SU-DHL-6 (cell line): Measurements from ENCODE around the gene FMNL3.

Experiments
- H2AFZ ChIP-seq: fragments of 200-600 bp; sonication (generic); 2 replicates; pipeline ENCODE4 v1.6.1; 2014; ENCODE audit warnings: low read depth, mild to moderate bottlenecking, moderate library complexity, mixed read lengths, antibody characterized with exemption, low read length; ENCODE audit not compliant: severe bottlenecking
- H3F3A ChIP-seq: fragments of 200-600 bp; shearing (Covaris generic); 2 replicates; pipeline ENCODE4 v1.6.0; 2016; ENCODE audit warnings: antibody characterized with exemption, mild to moderate bottlenecking; ENCODE audit not compliant: insufficient read depth
- H3K27ac ChIP-seq: fragments of 200-600 bp; sonication (generic); 2 replicates; pipeline ENCODE4 v1.5.1; 2016; ENCODE audit warnings: low read depth, mild to moderate bottlenecking, low read length, moderate library complexity, mixed read lengths
- H3K27me3 ChIP-seq: fragments of 200-600 bp; sonication (generic), shearing (Covaris generic); 2 replicates; pipeline ENCODE4 v1.6.0; 2014; ENCODE audit warnings: mild to moderate bottlenecking, low read length
- H3K36me3 ChIP-seq: fragments of 200-600 bp; sonication (generic); 2 replicates; pipeline ENCODE4 v1.6.1; 2014; ENCODE audit warnings: mild to moderate bottlenecking, low read length, mixed read lengths
- H3K4me2 ChIP-seq: fragments of 300-600, 200-600 bp; shearing (Covaris generic), sonication (generic); 2 replicates; pipeline ENCODE4 v1.6.0; 2014; ENCODE audit warnings: low read length, low read depth, mild to moderate bottlenecking; ENCODE audit not compliant: poor library complexity, severe bottlenecking
- H3K4me3 ChIP-seq: fragments of 200-600 bp; sonication (generic); 2 replicates; pipeline ENCODE4 v1.5.1; 2014; ENCODE audit warnings: antibody characterized with exemption, low read length, mild to moderate bottlenecking, mixed read lengths; ENCODE audit not compliant: insufficient read depth, poor library complexity, severe bottlenecking
- H3K79me2 ChIP-seq: fragments of 200-600 bp; sonication (generic); 2 replicates; pipeline ENCODE4 v1.6.1; 2014; ENCODE audit warnings: mild to moderate bottlenecking, low read length, moderate library complexity; ENCODE audit not compliant: insufficient read depth
- H3K9ac ChIP-seq: fragments of 200-600 bp; sonication (generic); 2 replicates; pipeline ENCODE4 v1.7.0; 2014; ENCODE audit warnings: mild to moderate bottlenecking, low read length
- H3K9me2 ChIP-seq: fragments of 200-600 bp; sonication (generic); replicated peaks from 2 replicates; pipeline ENCODE4 v1.6.1; 2014; ENCODE audit warnings: low read length; ENCODE audit not compliant: insufficient read depth
- H3K9me3 ChIP-seq: fragments of 200-600 bp; sonication (generic); 2 replicates; pipeline ENCODE4 v1.6.1; 2014; ENCODE audit warnings: low read length, mixed read lengths; ENCODE audit not compliant: insufficient read depth
- H4K20me1 ChIP-seq: fragments of 200-600 bp; sonication (generic); 2 replicates; pipeline ENCODE4 v1.6.1; 2014; ENCODE audit warnings: low read depth, mild to moderate bottlenecking, antibody characterized with exemption, low read length, moderate library complexity, mixed read lengths
- EZH2phosphoT487 ChIP-seq: fragments of 200-600 bp; sonication (generic), shearing (Covaris generic); conservative IDR thresholded peaks from 2 replicates; pipeline ENCODE4 v1.6.1; 2018; ENCODE audit warnings: mild to moderate bottlenecking, antibody characterized with exemption, low read length, moderate library complexity, mixed read lengths
- TF ChIP-seq, protein P1 (sequence below): fragments of 200-600 bp; sonication (generic); IDR thresholded peaks from one replicate; pipeline ENCODE4 v1.5.1; 2017; ENCODE audit warnings: antibody characterized with exemption, mild to moderate bottlenecking, low read length, moderate library complexity; ENCODE audit not compliant: insufficient read depth, poor library complexity, severe bottlenecking

FMNL3 gene

DNA sequence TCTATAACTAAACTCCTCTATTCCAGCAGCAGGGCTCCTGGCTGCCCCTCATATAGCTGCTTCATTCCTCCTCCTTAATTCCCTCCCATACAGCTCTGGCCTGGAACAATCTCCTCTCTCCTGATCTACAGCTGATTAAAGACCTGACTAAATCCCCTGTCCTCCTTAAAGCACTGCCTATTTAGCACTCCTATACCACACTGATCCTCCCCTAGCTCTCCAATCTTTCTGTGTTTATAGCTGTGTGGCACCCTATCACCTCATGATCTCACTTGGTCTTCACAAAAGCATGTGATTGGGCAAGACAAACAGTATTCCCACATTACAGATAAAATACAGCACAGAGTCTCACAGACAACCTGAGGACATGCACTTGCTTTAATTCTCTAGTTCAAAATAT, 17.4 kb downstream of the FMNL3 start:
- TF ChIP-seq, protein P1, sequence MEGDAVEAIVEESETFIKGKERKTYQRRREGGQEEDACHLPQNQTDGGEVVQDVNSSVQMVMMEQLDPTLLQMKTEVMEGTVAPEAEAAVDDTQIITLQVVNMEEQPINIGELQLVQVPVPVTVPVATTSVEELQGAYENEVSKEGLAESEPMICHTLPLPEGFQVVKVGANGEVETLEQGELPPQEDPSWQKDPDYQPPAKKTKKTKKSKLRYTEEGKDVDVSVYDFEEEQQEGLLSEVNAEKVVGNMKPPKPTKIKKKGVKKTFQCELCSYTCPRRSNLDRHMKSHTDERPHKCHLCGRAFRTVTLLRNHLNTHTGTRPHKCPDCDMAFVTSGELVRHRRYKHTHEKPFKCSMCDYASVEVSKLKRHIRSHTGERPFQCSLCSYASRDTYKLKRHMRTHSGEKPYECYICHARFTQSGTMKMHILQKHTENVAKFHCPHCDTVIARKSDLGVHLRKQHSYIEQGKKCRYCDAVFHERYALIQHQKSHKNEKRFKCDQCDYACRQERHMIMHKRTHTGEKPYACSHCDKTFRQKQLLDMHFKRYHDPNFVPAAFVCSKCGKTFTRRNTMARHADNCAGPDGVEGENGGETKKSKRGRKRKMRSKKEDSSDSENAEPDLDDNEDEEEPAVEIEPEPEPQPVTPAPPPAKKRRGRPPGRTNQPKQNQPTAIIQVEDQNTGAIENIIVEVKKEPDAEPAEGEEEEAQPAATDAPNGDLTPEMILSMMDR: no peak
- no peak for TF ChIP-seq EZH2phosphoT487
- Histone ChIP-seq H4K20me1 (peaks cover 11% of the 10 kb centered on the region), H3F3A (no peaks in the 10 kb centered on the region), H3K36me3 (no peaks in the 10 kb centered on the region), H3K9me3 (no peaks in the 10 kb centered on the region), H3K4me2 (no peak overlapping the region), H3K27ac (no peak overlapping the region), H3K27me3 (no peaks in the 10 kb centered on the region), H3K4me3 (no peak overlapping the region), H3K9me2 (no peaks in the 10 kb centered on the region), H2AFZ (no peak overlapping the region), H3K79me2 (peaks cover 4% of the 10 kb centered on the region; the same call in 1 of the 2 replicates), H3K9ac (no peak overlapping the region)

DNA sequence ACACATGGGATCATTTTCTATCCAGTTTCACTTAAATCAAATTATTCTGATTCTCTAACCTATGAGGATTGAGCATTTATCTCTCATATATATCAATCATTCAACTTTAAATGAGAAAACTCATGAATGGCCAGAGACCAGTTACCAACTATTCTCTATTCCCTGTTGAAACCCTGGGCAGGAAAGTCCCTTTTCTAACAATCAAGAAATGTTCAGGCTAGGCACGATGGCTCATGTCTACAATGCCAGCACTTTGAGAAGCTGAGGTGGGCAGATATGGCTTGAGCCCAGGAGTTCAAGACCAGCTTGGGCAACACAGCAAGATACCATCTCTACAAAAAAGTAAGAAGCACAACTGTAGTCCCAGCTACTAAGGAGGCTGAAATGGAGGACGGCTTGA, 18.0 kb downstream of the FMNL3 start:
- no peaks in the 10 kb centered on the region for H3K36me3 ChIP-seq
- H3K4me2 ChIP-seq: no peak overlapping the region
- TF ChIP-seq EZH2phosphoT487: no peak
- TF ChIP-seq, protein P1: no peak
- H4K20me1 ChIP-seq: peaks cover 11% of the 10 kb centered on the region
- no peak overlapping the region for H3K27ac ChIP-seq
- H2AFZ ChIP-seq: no peak overlapping the region
- H3F3A ChIP-seq: no peaks in the 10 kb centered on the region
- H3K9ac ChIP-seq: no peak overlapping the region
- peaks cover 4% of the 10 kb centered on the region; the same call in 1 of the 2 replicates for H3K79me2 ChIP-seq
- no peaks in the 10 kb centered on the region for H3K9me3 ChIP-seq
- no peak overlapping the region for H3K4me3 ChIP-seq
- H3K9me2 ChIP-seq: no peaks in the 10 kb centered on the region
- H3K27me3 ChIP-seq: no peaks in the 10 kb centered on the region

DNA sequence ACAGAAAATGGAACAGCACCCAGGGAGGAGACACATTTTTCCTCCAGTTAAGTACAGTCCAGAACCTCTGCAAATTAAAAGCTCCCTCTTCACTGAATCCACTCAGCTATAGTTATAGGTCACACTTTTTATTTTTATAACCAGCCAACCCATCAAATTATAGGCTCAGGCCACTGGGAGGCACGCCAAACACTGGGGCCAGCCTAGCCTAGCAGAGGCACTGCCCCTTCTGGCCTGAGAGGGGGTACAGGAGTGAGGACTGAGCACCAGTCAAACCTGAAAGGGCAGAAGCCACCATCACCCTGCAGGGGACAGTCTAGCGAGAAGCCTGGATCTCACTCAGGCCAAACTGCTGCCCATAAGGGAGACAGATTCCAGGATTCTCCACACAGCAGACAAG, 19.3 kb downstream of the FMNL3 start:
- H3F3A ChIP-seq: no peaks in the 10 kb centered on the region
- peaks cover 8% of the 10 kb centered on the region for H3K79me2 ChIP-seq
- H3K9me2 ChIP-seq: no peaks in the 10 kb centered on the region
- TF ChIP-seq EZH2phosphoT487: no peak
- TF ChIP-seq, protein P1: no peak
- no peak overlapping the region for H3K9ac ChIP-seq
- no peak overlapping the region for H3K4me3 ChIP-seq
- H3K27me3 ChIP-seq: no peaks in the 10 kb centered on the region
- no peak overlapping the region for H3K27ac ChIP-seq
- no peak overlapping the region for H2AFZ ChIP-seq
- no peak overlapping the region for H3K4me2 ChIP-seq
- peaks cover 11% of the 10 kb centered on the region for H4K20me1 ChIP-seq
- H3K36me3 ChIP-seq: no peaks in the 10 kb centered on the region
- no peaks in the 10 kb centered on the region for H3K9me3 ChIP-seq
